HEK293T (cell line): ENCODE data around the gene PDHA1.

Experiments used
- BHLHE40 ChIP-seq: fragments of 450-650 bp; IDR thresholded peaks from 2 replicates; pipeline ENCODE4 v1.6.1; 2016; ENCODE audit warnings: mild to moderate bottlenecking, moderate library complexity, borderline replicate concordance
- FOXM1 ChIP-seq: fragments of 450-650 bp; IDR thresholded peaks from 2 replicates; pipeline ENCODE4 v1.6.1; 2017; ENCODE audit warnings: mild to moderate bottlenecking, borderline replicate concordance
- PKNOX1 ChIP-seq: fragments of 450-650 bp; IDR thresholded peaks from 2 replicates; pipeline ENCODE4 v1.6.1; 2016

- no peak for TF ChIP-seq BHLHE40
- no peak for TF ChIP-seq PKNOX1
- no peak for TF ChIP-seq FOXM1
Measured at GRCh38 chrX:19326567-19326966, 17.2 kb upstream of the PDHA1 start.
